Cardiac fibroblast (primary cell): ENCODE measurements around the gene CA10.

Source experiments
- DNase-seq, 2 donors: peaks; one replicate each; pipeline versions ENCODE4 v3.0.0 to v3.0.0-alpha.2; 2010; ENCODE audit warnings: low read depth in 2 of 2
- H3K4me3 ChIP-seq, 2 donors: replicated peaks in 1 of 2; 1 replicate in 1 of 2; 2 replicates in 1 of 2; pipeline ENCODE4 v1.5.1; 2011; ENCODE audit warnings: low read depth in 2 of 2, low read length in 2 of 2, mild to moderate bottlenecking in 2 of 2, moderate library complexity in 1 of 2
- TF ChIP-seq, protein P1 (sequence below): IDR thresholded peaks from one replicate; pipeline ENCODE4 v1.5.1; 2011; ENCODE audit warnings: low read depth, mild to moderate bottlenecking, low read length, inconsistent platforms

CA10 gene

DNA sequence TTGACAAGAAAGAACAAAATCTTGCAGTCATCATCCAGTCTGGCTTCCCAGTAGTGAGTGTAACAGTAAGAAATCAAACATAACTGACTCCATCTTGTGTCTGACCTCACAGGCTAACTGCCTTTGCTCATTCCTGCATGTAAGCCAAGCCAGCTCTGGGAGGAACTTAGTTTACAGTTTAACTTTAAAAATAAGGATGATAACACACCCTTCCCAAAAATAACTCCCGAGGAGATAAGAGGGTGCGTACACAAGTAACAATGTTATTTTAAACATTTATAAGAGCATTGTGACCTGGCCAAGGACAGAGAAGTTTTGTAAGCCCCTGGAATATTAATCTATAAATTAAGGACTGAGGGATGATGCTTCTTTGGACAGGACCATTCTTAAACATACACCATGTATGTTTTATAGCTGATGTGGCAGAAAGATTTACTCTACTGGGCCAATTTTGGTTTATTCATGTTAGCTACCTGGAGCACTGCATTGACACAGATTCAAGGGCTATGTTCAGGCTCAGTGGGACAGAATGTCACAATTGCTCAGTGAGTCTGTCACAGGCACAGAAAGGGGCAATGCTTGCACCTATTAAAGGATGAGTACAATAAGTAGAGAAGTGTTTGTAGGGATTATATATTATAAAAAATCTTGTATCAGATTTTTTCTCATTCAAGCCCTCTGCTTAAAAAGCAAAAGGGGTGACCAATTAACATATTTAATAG lies 554.1 kb downstream of the CA10 start:
- TF ChIP-seq, protein P1, sequence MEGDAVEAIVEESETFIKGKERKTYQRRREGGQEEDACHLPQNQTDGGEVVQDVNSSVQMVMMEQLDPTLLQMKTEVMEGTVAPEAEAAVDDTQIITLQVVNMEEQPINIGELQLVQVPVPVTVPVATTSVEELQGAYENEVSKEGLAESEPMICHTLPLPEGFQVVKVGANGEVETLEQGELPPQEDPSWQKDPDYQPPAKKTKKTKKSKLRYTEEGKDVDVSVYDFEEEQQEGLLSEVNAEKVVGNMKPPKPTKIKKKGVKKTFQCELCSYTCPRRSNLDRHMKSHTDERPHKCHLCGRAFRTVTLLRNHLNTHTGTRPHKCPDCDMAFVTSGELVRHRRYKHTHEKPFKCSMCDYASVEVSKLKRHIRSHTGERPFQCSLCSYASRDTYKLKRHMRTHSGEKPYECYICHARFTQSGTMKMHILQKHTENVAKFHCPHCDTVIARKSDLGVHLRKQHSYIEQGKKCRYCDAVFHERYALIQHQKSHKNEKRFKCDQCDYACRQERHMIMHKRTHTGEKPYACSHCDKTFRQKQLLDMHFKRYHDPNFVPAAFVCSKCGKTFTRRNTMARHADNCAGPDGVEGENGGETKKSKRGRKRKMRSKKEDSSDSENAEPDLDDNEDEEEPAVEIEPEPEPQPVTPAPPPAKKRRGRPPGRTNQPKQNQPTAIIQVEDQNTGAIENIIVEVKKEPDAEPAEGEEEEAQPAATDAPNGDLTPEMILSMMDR: no peak
- DNase-seq: no peak
- H3K4me3 ChIP-seq: no peak overlapping the region

DNA sequence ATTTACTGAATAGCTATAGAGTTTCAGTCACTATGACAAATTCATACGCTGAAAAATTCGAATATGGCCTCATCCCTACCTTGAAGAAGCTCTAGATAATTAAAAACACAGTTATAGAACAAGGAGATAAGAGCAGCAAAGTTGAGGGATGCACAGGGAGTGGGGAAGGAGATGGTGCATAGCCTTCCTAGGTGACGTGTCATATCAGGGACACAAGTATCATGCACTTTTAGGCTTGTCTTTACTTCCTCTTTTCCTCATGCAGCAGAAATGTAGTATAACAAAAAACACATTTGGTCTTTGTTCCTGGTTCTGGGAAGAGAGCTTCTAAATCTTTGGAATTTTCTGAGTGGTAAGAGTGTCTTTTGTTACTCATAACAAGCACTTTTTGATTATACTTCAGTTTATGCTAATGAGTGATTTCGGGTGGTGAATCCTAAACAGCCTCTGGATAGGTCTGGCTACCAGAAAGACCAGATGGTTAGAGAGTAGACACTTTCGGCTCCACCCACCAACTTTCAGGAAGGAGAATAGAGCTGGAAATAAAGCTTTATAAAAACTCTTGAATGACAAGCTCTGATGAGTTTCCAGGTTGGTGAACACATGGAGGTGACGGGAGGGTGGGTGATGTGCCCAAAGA lies 556.8 kb downstream of the CA10 start:
- DNase-seq: no peak
- TF ChIP-seq, protein P1: no peak
- H3K4me3 ChIP-seq: no peak overlapping the region

DNA sequence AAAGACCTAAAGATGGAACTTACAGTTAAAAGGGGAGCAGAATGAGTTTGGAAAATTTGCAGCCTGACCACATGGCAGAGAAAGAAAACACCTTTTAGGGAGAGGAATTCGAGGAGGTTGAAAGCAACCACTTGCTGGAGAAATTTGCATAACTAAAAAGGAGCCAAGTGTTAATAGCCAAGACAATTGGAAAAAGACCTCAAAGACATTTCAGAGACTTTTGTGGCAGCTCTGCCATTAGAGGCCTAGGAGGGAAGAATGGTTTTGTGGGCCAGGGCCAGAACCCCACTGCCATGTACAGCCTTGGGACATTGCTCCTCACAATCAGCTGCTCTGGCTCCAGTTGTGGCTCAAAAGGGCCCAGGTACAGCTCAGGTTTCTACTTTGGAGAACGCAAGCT lies 559.7 kb downstream of the CA10 start:
- no peak overlapping the region for H3K4me3 ChIP-seq
- TF ChIP-seq, protein P1: no peak
- DNase-seq: no peak

DNA sequence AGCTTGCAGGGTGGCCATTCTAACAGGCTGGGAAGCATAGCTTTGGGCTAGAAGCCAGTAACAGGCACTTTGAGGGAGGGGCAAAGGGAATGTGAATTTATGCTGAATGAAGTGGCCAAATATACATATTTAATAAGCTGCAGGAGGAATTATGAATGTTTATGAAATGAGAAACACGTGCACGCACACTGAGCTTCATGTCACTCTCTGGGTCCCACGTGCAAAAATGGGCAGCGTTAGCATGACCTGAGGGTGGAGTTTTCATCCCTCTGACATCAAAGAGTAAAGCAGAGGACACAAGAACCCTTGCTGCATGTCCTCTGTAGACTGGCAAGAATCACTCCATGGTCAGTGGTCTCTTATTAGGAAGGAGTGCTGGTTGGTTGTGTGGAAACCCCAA lies 561.2 kb downstream of the CA10 start:
- H3K4me3 ChIP-seq: no peak overlapping the region
- DNase-seq: no peak
- TF ChIP-seq, protein P1: no peak

DNA sequence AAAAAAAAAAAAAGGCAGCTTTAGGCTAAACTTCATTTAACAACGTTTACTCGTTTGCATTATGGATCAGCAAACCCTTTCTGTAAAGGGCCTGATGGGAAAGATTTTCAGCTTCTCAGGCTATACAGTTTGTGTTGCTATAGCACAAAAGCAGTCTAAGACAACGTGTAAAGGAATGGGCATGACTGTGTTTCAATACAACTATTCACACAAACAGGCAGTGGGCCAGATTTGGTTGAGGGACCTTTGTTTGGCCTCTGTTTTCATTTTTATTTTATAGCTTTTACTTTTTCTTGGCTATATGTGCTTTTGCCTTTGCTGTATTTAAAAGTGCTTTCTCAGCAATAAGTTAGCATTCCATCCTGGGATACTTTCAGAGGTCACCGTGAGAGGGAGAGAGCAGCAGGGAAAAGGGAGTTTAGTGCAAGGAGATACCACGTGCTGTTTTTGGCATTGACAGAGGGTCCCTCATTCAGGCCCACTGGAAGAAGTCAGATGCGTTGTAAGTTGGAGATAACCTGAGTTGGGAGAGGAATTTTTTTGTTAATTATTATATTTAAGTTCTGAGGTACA lies 562.6 kb downstream of the CA10 start:
- no peak overlapping the region for H3K4me3 ChIP-seq
- TF ChIP-seq, protein P1: no peak
- DNase-seq: no peak

DNA sequence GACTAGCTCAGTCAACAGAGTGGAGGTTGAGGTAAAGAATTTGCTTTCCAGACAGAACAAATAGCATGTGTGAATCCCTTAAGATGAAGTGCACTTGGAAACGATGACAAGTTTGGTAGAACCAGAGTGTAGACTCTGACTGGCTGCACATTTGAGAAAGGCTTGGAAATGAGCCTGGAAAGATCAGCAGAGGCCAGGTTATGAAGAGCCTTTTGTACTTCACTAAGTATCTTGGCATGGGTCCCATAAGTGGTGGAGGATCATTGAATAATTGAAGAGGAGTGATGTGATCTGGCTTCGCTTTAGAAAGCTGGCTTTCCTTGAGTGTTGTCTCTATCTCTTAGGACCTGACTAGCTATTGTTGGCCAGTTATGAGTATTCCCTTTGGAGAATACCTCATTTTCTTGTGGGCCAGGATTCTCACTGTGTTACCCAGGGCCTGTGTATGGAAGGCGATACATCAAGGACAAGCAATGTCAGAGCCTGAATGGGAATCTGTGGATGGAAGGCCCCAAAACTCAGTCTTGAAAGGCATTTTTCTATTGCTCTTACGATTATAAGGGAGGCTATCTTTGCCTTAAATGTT lies 568.4 kb downstream of the CA10 start:
- TF ChIP-seq, protein P1: no peak
- H3K4me3 ChIP-seq: no peak overlapping the region
- no peak for DNase-seq
